Fibroblast of mammary gland (primary cell): ENCODE data around the gene CFI.
A peak's percentile ranks its signal among the peaks of the same experiment; 100 is the strongest.

ENCODE experiments used
- DNase-seq: peaks from one replicate; pipeline ENCODE4 v3.0.0-alpha.2; 2010; ENCODE audit warnings: low read depth
- H3K4me3 ChIP-seq: 2 replicates; pipeline ENCODE4 v1.5.1; 2011; ENCODE audit warnings: low read depth, mild to moderate bottlenecking, low read length, moderate library complexity; ENCODE audit not compliant: control insufficient read depth
- TF ChIP-seq, protein P1 (sequence below): conservative IDR thresholded peaks from 2 replicates; pipeline ENCODE4 v1.5.1; 2011; ENCODE audit warnings: low read depth, low read length, inconsistent platforms; ENCODE audit not compliant: control insufficient read depth, insufficient read depth

CFI gene

DNA sequence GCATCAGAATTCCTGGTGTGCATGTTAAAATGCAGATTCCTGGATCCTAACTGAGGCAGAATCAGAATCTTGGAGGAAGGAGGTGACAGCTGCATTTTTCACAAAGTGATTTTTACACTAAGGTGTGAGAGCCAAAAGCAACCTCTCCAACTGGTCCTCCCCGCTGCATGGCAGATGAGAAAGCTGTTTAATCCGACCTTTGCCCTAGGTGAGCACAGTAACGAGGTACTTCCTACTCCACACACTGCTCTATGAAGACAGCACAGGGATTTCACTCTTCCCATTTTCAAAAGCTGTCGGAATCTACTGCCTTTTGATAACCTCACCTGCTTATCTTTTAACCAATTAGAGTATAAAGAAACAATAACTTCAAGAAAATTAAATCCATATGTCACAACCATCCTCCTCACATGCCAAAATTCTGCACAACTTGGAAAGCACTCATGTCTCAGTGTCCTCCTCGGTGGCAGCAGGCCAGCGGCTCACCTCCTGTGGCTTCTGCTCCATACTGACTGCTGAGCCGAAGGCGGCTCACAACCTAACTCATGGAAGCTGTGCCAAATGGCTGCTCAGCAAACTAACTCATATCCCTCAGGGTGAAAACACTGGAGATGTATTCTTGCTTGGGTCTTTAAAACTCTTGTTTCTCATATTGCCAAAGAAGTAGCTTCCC, 102.1 kb downstream of the CFI start:
- H3K4me3 ChIP-seq = no peak overlapping the region
- peak; percentile 26 for DNase-seq
- TF ChIP-seq, protein P1, sequence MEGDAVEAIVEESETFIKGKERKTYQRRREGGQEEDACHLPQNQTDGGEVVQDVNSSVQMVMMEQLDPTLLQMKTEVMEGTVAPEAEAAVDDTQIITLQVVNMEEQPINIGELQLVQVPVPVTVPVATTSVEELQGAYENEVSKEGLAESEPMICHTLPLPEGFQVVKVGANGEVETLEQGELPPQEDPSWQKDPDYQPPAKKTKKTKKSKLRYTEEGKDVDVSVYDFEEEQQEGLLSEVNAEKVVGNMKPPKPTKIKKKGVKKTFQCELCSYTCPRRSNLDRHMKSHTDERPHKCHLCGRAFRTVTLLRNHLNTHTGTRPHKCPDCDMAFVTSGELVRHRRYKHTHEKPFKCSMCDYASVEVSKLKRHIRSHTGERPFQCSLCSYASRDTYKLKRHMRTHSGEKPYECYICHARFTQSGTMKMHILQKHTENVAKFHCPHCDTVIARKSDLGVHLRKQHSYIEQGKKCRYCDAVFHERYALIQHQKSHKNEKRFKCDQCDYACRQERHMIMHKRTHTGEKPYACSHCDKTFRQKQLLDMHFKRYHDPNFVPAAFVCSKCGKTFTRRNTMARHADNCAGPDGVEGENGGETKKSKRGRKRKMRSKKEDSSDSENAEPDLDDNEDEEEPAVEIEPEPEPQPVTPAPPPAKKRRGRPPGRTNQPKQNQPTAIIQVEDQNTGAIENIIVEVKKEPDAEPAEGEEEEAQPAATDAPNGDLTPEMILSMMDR = no peak

DNA sequence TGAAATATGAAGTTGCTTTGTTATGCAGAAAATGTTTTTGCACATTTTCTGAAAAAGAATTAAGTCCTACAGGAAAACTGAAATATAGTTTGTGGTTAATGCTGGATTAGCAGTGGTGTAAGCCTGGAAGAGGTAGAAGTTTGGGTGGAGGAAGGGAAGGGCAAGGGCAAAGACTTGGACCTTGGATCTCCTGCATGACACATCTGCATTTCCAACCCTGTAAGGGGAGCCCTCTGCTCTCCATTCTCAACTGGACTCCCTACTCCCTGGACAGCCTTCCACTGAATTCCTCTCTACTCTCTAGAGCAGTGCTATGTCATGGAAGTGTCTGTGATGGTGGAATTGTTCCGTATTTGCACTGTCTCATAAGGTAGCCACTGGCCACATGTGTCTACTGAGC, 103.1 kb downstream of the CFI start:
- no peak overlapping the region for H3K4me3 ChIP-seq
- TF ChIP-seq, protein P1 = no peak
- no peak for DNase-seq

GRCh38 chr4:109691411-109691920, 110.3 kb downstream of the CFI start:
- peak; percentile 12 for DNase-seq
- TF ChIP-seq, protein P1 = no peak
- no peak overlapping the region for H3K4me3 ChIP-seq
